GM19023 (cell line): Measurements from ENCODE around the gene RAD9A.

Source experiments
- ATAC-seq: cut with Tn5 transposase; IDR thresholded peaks from one replicate; pipeline ENCODE4 v1.9.1; 2021; ENCODE audit warnings: mild to moderate bottlenecking, moderate library complexity; ENCODE audit not compliant: unreplicated experiment

RAD9A gene

DNA sequence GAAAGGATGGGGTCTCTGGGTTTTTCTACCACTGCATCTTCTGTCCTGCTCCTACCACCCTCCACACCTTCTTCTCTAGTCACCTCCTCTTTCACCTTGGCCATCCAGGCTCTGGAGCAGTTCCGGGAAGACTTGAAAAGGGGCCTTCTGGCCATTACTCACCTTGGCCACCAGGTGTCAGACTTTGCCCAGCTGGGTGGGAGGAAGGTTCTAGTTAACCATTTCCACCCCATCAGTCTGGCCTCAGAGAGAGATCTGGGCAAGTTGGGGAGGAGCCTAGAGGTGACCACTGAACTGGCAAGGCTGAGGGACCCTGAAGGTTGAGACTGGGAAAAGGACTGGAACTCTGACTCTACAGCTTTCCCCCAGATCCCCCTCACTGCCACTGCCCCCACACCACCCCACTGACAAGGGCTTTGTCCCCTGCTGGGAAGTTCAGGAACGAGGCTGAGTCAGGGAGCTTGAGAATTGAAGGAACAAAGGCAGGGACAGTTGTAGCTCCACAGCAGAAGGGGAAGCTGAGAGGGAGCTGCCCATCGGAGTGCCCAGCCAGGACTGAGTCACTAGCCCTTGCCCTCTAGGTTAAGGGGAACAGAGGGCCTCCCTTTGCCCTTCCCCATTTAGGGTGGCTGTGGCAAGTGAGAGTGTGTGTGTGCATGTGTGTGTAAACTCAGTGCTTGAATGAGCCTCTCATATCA lies 34.8 kb upstream of the RAD9A start:
- ATAC-seq, result no peak

GRCh38 chr11:67357831-67358670 lies 33.7 kb upstream of the RAD9A start:
- no peak for ATAC-seq

DNA sequence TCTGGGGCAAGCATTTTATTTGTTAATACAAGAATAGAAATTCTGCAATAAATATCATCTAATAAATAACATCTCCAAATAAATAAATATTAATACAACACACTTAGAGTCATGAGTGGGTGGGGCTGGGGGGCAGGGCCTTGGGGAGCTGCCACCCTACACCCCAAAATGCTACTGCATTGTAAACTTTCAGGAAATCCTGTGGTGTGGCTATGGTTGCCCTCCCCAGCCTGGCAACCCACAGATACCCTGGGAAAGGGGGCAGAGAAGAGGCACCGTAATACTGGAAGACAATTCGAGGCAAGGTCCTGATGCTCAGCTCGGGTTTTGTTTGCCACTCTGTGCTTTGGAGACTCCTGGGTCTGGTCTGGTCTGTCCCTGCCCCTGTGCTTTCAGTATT lies 27.6 kb upstream of the RAD9A start:
- ATAC-seq, result no peak

- no peak for ATAC-seq
Measured at GRCh38 chr11:67364783-67365722, 26.7 kb upstream of the RAD9A start.

DNA sequence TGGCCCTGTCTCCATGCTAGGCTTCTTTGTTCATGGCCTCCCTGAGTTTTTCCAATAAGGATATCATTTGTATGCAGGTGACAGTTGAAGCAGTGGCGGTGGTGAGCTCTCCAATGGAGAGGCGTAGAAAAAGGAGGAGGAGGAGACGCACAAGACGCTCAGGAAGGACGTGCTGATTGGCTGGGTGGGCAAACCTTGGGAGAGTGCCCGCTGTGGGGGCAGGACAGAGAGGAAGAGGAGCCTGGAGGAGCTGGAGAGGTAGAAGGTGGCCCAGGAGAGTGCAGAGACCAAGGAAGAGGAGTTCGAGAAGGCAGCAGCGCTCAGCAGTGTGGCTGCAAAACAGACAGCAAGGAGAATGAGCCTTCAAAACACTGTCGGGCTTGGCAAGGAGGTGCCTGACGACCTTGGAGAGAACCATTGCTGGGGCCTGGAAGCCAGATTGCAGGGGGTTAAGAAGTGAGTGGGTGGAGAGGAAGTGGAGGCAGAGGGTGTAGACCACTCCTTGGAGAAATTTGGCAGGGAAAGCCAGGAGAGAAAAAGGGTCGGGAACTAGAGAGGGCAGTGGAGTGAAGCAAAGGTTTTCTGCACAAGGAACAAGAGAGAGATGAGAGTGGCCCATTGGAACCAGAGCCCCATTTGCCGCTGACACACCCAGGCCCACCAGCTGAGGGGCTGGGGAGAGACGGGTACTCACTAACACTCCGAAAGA lies 25.9 kb upstream of the RAD9A start:
- no peak for ATAC-seq

DNA sequence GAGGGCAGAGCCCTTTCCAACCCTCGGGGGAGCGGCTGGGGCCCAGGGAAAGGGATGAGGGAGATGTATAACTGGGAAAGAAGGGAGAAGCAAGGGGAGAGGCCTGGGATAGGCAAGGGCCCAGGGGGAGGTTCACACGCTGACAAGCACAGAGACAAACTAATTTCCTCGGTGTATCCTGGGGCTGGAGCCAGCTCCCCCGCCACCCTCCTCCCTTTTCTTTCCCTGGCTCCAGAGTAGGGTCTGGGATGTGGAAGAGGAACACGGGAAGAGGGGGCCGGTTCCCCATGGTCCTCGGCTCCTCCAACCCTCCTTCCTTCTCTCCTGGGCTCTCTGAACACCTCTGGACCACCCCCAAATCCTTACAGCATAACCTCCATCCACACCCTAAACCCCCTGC lies 25.2 kb upstream of the RAD9A start:
- no peak for ATAC-seq

DNA sequence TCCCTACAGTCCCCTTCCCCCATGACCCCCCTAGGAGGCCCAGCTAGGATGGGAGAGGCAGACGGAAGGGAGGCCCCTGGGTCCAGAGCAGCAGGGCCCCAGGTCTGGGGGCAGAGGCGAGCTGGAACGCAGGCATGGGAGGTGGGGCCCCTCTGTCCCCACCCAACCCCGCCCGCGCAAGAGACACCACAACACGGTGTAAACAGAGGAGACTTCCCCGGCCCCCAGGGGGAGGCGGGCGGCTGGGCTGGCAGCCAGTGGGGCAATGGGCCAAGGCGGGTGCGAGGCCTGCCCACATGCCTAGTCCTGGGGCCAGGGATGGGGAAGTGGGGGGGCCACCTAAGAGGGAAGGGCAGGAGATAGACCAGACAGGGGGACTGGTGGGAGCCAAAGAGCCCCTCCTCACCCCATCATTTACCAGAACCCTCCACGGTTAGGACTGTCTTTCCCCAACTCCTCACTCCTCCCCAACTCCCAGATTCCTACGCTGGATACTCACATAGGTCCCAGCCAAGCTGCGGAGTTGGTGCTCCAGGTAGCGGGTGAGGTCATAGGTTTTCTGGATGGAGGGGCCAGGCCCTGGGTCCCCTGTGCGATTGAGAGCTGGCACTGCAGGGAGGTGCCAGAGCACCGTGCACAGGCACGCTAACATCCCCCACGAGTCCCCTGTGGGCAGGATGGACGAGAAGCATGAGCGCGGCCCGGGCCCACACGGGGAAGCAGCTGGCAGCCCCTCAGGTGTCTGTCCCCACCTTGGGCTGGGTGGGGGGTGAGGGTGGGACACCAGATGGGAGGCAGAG lies 24.6 kb upstream of the RAD9A start:
- no peak for ATAC-seq

DNA sequence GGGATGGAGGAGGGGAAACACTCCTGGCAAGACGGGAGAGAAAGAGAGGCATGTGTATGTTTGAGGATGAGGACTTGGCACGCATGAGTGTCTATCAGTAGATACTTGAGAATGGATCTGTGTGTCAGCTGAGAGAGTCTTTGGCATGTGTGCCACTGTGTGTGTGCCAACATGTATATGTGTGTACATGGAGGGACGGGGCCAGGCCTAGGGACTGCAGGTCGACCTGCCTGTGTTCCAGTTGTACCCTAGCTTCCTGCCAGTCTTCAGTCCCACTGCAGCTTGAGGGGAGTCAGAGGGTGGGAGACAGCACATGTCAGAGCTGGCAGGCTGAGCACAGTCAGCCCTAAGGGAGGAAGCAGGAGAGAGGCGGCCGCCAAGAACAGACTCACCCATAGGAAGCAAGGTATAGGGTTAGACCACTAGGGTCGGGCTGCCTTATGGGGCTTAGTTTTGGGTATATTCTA lies 24.0 kb upstream of the RAD9A start:
- no peak for ATAC-seq

GRCh38 chr11:67368621-67369020 lies 23.2 kb upstream of the RAD9A start:
- ATAC-seq, result no peak

DNA sequence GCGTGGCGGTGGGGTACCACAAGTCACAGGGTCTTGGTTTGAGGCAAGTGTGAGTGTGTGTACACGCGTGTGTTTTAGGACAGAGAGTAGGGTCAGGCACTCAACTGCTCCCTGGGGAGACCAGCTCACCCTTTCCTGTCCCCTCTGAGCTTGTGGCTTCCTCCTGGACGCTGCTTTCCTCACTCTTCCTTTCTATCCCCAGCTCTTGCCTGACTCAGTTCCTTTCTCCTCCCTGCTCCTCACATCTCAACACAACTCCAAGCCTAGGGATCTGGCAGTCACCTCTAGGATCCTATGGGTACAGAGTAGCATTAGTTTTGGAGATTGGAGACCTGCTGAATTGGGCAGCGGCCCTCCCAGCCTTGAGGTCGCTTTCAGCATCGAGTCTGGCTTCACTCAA lies 22.5 kb upstream of the RAD9A start:
- no peak for ATAC-seq

DNA sequence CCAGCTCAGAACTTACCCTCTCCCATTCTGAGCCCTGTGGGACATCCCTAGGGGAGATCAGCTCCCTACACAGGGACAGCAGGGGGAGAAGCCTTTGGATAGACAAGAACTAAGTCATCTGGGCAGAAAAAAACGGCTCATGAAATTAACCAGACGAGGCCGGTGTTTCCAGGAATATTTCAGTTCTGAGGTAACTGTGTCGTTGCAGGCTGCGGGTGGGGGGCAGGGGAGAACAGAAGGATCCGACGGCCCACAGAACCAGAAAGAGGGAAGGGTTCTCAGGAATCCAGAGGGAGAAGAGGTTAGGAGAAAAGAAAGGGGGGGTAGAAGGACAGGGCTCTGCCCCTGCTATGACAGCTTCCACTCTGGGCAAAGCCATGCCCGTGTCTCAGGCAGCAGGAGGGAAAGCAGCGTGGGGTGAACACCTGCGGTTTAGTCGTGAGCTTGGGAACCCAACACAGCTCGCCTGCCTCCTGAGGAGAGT lies 21.9 kb upstream of the RAD9A start:
- no peak for ATAC-seq

DNA sequence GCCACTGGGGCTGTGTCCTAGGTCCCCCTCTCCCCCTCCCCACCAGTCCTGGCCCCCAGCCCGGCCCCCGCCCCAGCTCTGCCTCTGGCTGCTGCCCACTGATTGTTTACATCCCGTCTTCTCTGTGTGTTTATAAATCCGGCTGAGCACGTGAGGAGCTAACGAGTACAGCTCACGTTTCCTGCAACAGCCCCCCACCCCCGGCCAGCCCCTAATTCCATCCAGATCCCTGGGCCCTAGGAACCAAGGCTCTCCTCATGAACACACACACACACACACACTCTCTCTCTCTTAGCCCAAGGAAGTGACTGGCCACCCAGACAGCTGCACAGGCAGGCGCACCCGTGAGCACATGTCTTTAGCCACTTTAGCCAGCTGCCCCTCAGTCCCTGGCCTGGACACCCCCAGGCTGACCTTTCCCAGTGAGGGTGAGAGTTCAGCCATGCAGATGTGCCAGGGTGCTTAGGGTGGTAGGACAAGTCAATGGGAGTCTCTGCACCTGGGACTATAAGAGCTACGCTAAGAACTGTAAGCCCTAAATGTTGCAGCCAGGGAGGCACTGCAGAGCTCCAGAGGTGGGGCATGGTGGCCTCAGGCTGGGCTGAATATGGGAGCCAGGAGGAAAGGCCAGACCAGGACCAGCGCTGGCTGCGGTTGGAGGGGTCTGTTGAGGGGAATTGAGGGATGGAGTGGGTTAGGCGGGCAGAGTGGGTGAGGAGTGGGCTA lies 21.3 kb upstream of the RAD9A start:
- ATAC-seq, result no peak

- ATAC-seq, result no peak
Measured at GRCh38 chr11:67371189-67371910, 20.4 kb upstream of the RAD9A start.

GRCh38 chr11:67371911-67372320 lies 19.9 kb upstream of the RAD9A start:
- no peak for ATAC-seq

DNA sequence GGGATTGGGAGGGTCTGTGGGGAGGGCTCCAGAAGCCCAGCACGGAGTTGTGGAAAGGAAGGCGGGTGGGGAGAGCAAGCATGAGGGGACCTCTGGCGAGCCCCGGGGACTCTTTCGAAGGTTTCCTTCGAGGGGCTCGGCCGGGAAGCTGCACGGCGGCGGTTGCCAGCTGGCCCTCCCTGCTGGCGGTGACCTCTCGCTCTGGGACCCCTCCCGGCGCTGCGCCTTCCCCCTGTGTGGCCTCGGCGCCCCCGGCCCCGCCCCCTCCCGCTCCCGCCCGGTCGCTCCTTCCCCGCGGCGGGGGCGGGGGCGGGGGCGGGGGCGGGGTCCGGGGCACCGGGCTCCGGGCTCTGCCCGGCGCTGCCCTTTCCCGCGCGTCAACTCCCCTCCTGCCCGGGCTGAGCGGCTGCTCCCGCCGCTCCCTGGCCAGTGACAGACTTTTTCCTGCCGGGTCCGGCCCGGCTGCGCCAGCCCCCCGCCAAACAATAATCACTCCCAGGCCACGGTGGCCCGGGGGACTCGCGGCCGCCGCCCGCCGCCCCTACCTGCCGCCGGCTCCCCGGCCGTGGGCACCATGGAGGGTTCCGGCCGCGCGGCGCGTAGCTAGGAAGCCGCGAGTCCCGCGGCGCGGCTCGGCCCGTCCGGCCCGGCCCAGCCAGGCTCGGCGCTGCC lies 19.3 kb upstream of the RAD9A start:
- ATAC-seq, result no peak

DNA sequence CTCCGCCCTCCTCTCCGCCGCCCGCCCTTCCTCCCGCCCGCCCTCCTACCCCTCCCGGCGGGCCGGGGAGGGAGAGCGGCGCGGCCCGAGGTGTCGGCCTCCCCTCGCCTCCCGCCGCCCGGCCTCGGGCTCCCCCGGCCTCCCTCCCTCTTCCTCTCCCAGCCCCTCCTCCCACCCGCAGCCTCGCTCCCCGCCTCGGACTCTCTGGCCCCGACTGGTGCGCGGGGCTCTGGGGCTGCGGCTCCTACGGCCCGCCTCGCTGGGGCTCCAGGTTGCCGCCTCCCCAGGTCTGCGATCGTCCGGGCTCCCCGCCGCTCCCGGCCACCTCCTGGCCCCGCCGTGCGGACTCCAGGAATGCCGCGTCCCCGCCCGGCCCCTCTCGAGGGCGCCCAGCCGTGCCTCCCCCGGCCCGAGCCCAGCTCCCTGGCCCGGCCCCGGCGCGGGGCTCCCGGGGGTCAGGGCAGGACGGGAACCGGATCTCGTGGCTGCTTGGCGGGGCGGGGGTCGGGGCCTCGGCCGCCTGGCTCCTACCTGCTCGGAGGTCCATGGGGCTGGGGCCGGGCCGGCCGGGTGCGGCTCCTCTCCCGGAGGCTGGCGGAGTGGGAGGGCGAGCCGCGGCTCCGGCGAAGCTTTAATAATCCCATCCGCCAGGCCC lies 18.7 kb upstream of the RAD9A start, which contains the start of gene CLCF1:
TSS of gene CLCF1 (minus strand) at position 606 of the 655 bp plus-strand sequence. CDS start at position 547, 59 bp downstream.
- ATAC-seq, result no peak
